Neuron (in vitro differentiated cells): ENCODE data around the gene SLC2A3.
"Not testable (repeated sequence)": the region's sequence is repeated elsewhere in the genome, so short reads cannot be mapped to it uniquely, and the experiment has no call there.

Experiments used
- H2AFZ ChIP-seq: one replicate; pipeline ENCODE4 v1.6.1; 2013; ENCODE audit warnings: low read depth, mild to moderate bottlenecking, inconsistent platforms, low read length, moderate library complexity
- H3K27me3 ChIP-seq: one replicate; pipeline ENCODE4 v1.6.1; 2013; ENCODE audit warnings: low read length; ENCODE audit not compliant: insufficient read depth
- H3K36me3 ChIP-seq: one replicate; pipeline ENCODE4 v1.6.1; 2013; ENCODE audit warnings: low read length; ENCODE audit not compliant: insufficient read depth
- H3K4me1 ChIP-seq: one replicate; pipeline ENCODE4 v1.6.1; 2013; ENCODE audit warnings: low read length; ENCODE audit not compliant: insufficient read depth
- H3K4me3 ChIP-seq: 2 replicates; pipeline ENCODE4 v1.5.1; 2013; ENCODE audit warnings: mild to moderate bottlenecking, low read length, moderate library complexity
- H3K9me3 ChIP-seq: one replicate; pipeline ENCODE4 v1.6.1; 2013; ENCODE audit warnings: low read length

The SLC2A3 gene

DNA sequence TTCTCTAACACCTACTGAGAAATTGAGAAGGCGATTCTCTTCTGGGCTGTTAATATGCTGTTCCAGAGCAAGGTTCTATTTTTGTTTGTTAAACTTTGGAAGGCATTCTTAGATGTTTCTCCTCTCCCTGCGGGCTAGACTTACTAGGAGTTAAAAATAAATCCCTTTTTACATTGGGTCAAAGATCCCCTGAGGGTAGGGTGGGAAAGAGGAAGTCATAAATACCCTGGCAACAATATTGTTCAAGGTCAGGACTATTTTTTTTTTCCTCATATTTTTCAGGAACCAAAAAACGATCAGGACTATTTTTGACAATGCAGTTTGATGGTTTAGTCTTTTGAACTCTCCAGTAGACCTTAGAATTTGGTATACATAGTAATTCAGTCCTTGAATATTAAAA is 51.3 kb downstream of the SLC2A3 start:
- Histone ChIP-seq H3K36me3 (no peaks in the 10 kb centered on the region), H3K9me3 (no peaks in the 10 kb centered on the region), H3K27me3 (no peaks in the 10 kb centered on the region), H3K4me3 (no peak overlapping the region), H2AFZ (no peak overlapping the region), H3K4me1 (no peaks in the 10 kb centered on the region)

DNA sequence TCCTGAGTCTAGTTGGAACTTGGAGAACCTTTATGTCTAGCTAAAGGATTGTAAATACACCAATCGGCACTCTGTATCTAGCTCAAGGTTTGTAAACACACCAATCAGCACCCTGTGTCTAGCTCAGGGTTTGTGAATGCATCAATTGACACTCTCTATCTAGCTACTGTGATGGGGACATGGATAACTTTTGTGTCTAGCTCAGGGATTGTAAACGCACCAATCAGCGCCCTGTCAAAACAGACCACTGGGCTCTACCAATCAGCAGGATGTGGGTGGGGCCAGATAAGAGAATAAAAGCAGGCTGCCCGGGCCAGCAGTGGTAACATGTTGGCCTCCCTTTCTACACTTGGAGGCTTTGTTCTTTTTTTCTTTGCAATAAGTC is 54.3 kb downstream of the SLC2A3 start:
- H3K9me3 ChIP-seq, H3K4me3 ChIP-seq, H2AFZ ChIP-seq, H3K27me3 ChIP-seq, H3K4me1 ChIP-seq, H3K36me3 ChIP-seq: not testable (repeated sequence)

DNA sequence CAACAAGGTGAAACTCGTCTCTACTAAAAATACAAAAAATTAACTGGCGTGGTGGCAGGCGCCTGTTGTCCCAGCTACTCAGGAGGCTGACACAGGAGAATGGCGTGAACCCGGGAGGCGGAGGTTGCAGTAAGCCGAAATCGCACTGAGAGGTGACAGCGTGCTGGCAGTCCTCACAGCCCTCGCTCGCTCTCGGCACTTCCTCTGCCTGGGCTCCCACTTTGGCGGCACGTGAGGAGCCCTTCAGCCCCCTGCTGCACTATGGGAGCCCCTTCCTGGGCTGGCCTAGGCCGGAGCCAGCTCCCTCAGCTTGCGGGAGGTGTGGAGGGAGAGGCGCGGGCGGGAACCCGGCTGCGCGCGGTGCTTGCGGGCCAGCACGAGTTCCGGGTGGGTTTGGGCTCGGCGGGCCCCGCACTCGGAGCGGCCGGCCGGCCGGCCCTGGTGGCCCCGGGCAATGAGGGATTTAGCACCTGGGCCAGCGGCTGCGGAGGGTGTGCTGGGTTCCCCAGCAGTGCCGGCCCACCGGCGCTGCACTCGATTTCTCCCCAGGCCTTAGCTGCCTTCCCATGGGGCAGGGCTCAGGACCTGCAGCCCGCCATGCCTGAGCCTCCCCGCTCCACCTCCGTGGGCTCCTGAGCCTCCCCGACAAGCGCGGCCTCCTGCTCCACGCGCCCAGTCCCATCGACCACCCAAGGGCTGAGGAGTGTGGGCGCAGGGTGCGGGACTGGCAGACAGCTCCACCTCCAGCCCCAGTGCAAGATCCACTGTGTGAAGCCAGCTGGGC is 54.8 kb downstream of the SLC2A3 start:
- not testable (repeated sequence) for H3K4me1 ChIP-seq, H3K27me3 ChIP-seq, H3K9me3 ChIP-seq, H3K4me3 ChIP-seq, H2AFZ ChIP-seq, H3K36me3 ChIP-seq

DNA sequence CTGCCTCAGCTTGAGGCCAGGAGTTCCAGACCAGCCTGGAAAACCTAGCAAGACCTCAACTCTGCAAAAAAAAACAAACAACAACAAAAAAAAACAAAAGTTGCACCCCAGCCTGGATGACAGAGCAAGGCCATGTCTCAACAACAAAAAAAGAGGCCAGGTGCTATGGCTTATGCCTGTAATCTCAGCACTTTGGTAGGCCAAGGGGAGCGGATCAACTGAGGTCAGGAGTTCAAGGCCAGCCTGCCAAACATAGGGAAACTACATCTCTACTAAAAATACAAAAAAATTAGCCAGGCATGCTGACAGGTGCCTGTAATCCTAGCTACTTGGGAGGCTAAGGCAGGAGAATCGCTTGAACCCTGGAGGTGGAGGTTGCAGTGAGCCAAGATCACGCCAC is 56.7 kb downstream of the SLC2A3 start:
- no peaks in the 10 kb centered on the region for H3K27me3 ChIP-seq
- H2AFZ ChIP-seq, result no peak overlapping the region
- H3K9me3 ChIP-seq, result no peaks in the 10 kb centered on the region
- no peak overlapping the region for H3K4me3 ChIP-seq
- H3K36me3 ChIP-seq, result no peaks in the 10 kb centered on the region
- H3K4me1 ChIP-seq, result no peaks in the 10 kb centered on the region

DNA sequence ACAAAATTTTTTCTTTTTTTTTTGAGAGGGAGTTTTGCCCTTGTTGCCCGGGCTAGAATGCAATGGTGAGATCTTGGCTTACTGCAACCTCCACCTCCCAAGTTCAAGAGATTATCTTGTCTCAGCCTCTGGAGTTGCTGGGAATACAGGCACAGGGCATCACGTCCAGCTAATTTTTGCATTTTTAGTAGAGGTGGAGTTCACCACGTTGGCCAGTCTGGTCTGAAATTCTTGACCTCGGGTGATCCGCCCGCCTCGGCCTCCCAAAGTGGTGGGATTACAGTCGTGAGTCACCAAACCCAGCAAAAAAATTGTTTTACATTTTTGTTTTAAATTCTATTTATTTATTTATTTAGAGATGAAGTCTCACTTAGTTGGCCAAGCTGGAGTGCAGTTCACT is 58.6 kb downstream of the SLC2A3 start:
- Histone ChIP-seq H2AFZ (no peak overlapping the region), H3K27me3 (no peaks in the 10 kb centered on the region), H3K36me3 (no peaks in the 10 kb centered on the region), H3K9me3 (no peaks in the 10 kb centered on the region), H3K4me3 (no peak overlapping the region), H3K4me1 (no peaks in the 10 kb centered on the region)

DNA sequence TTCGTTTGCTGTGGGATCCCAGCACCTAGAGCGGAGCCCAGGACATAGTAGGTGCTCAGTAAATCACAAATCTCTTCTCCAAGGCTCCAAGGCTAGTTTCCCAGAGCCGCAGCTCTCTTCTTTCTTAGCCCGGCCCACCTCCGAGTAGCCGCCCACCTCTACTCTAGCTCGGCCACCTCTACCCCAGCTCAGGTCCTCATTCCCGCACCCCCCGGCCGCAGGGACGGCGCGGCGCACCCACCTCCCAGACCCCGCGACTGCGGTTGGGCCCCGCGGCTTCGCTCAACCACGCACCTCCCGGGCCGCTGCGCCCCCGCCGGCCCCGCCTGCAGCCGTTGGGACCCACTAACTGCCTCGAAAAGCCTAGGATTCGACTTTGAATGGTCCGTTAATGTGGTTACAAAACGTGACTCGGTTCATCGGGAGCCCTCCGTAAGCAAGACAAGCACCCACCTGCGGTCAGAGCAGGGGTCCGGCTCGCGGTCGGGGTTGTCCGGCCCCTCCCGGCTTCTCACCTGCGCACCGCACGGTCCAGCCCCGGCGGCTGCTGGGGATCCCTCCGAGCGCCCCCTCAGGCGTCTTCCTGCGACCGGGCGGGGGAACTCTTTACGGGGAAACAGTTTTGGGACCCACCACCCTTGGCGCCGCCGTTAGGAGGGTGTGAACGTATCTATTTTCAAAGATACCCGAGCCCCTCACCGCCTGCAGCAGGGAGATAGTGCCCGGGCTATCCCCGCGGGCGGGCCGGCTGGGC is 63.2 kb downstream of the SLC2A3 start, which contains the start of gene SLC2A14:
SLC2A14 (minus strand) TSS at position 350 of the 754 bp plus-strand sequence. CDS start 3,035 bp downstream, outside the sequence.
- H3K9me3 ChIP-seq, result no peaks in the 10 kb centered on the region
- no peaks in the 10 kb centered on the region for H3K4me1 ChIP-seq
- no peak within 1 kb of the TSS for H2AFZ ChIP-seq
- no peak within 1 kb of the TSS for H3K4me3 ChIP-seq
- H3K27me3 ChIP-seq, result no peaks in the 10 kb centered on the region
- no peaks in the 10 kb centered on the region for H3K36me3 ChIP-seq

DNA sequence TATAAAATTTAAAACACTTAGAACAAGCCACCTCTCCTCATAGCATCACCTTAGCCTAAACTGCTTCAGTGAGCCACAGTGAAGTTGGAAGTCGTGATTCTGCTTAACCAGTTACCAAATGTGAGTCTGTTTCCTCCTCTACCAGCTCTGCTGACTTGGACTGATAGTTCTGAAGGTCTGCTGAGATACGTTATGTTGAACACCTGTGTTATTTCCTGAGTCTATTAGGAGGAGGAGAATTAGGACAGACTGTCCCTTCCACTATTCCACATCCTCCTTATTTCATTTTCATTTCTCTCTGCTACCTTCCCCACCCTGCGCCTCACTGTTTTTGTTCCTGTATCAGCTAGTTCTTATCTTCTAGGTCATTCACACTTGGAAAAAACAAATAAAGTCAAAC is 65.7 kb downstream of the SLC2A3 start:
- Histone ChIP-seq H3K9me3 (no peaks in the 10 kb centered on the region), H3K4me3 (no peak overlapping the region), H3K36me3 (no peaks in the 10 kb centered on the region), H3K27me3 (no peaks in the 10 kb centered on the region), H3K4me1 (no peaks in the 10 kb centered on the region), H2AFZ (no peak overlapping the region)
